Measurements from ENCODE around the gene RBM19.

DNA sequence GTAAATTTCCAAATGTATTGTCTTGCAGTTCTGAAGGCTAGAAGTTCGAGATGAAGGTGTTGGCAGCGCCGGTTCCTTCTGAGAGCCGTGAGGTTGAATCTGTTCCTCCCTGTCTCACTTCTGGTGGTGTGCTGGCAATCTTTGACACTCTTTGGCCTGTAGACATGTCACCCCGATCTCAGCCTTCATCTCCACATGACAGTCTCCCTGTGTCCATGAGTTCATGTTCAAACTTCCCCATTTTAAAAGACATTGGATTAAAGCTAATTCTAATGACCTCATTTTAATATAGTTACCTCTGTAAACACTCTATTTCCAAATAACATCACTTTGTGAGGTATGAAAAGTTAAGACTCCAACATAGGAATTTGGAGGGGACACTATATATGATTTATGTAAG, 4.1 kb upstream of the RBM19 start:
- no peak for TF ChIP-seq ARNT (IDR thresholded peaks at IDR 0.05)
- TF ChIP-seq SP1 (IDR thresholded peaks at IDR 0.05): no peak
- no peak for TF ChIP-seq TARDBP (IDR thresholded peaks at IDR 0.05)
- no peak for TF ChIP-seq BHLHE40 (IDR thresholded peaks at IDR 0.05; ENCODE audit: borderline replicate concordance)
- no peak for TF ChIP-seq FOXM1 (IDR thresholded peaks at IDR 0.05; ENCODE audit: borderline replicate concordance)
